Coronary artery (tissue), 2 donors: ENCODE data around the gene SUN1.
"Not testable (repeated sequence)": the region's sequence is repeated elsewhere in the genome, so short reads cannot be mapped to it uniquely, and the experiment has no call there.

ENCODE experiments used
- DNase-seq: peaks from one replicate; pipeline ENCODE4 v3.0.0-alpha.2; 2017; ENCODE audit warnings: low spot score
- H3K27ac ChIP-seq, 2 donors: fragments of 200-600 bp; sonication (generic); one replicate each; pipeline ENCODE4 v1.5.1; 2016 to 2019
- H3K4me3 ChIP-seq: fragments of 200-600 bp; sonication (generic); 2 replicates; pipeline ENCODE4 v1.5.1; 2016; ENCODE audit warnings: mild to moderate bottlenecking, moderate library complexity
- TF ChIP-seq, protein P1 (sequence below): fragments of 200-600 bp; sonication (generic); IDR thresholded peaks from one replicate; pipeline ENCODE4 v1.5.1; 2019; ENCODE audit warnings: antibody characterized with exemption

SUN1 gene

DNA sequence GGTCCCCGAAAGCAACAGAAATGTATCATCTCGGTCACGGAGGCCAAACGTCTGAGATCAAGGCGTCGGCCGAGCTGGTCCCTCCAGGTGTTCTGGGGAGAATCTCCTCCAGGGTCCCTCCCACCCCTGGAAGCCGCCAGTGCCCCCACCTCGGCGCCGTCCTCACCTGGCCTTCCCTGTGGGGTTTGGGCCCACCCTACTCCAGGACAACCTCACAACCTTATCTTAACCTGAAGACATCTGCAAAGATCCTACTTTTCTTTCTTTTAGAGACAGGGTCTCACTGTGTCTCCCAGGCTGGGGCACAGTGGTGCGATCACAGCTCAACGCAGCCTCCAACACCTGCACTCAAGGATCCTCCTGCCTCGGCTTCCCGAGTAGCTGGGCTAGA, 88.8 kb downstream of the SUN1 start:
- TF ChIP-seq, protein P1, sequence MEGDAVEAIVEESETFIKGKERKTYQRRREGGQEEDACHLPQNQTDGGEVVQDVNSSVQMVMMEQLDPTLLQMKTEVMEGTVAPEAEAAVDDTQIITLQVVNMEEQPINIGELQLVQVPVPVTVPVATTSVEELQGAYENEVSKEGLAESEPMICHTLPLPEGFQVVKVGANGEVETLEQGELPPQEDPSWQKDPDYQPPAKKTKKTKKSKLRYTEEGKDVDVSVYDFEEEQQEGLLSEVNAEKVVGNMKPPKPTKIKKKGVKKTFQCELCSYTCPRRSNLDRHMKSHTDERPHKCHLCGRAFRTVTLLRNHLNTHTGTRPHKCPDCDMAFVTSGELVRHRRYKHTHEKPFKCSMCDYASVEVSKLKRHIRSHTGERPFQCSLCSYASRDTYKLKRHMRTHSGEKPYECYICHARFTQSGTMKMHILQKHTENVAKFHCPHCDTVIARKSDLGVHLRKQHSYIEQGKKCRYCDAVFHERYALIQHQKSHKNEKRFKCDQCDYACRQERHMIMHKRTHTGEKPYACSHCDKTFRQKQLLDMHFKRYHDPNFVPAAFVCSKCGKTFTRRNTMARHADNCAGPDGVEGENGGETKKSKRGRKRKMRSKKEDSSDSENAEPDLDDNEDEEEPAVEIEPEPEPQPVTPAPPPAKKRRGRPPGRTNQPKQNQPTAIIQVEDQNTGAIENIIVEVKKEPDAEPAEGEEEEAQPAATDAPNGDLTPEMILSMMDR = no peak
- H3K4me3 ChIP-seq = no peak overlapping the region
- no peak for DNase-seq
- no peak overlapping the region for H3K27ac ChIP-seq

DNA sequence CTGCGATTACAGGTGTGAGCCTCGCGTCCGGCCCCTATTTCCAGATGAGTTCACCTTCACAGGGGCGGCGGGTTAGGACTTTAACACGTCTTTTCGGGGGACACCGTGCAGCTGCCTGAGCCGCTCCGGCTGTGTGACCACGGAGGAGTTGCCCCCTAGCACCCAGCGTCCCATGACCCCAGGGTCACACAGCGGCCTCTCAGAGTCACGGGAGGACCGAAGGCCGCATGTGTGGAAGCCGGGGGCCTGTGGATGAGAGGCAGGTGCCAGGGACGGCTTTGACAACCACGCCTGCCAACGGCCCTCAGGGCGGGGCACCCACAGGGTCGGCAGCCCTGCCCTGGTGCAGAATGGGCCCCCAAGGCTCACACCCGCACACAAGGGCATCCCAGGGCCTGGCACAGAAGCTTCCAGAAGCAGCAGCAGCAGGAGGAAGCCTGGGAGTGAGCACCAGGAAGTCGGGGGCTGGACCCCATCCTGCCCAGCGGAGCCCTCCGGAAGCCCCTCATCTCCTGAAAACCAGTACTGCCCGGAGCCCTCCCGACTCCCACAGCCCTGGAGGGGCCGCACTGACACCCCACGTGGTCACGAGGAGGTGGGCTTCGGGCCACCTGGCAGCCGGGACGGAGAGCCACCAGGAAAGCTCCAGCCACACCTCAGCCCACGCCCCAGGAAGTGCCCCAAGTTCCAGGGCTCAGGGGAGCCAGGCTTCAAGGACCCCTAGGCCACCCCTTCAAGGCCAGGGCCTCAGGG, 89.5 kb downstream of the SUN1 start:
- Histone ChIP-seq H3K4me3 (no peak overlapping the region), H3K27ac (no peak overlapping the region)
- TF ChIP-seq, protein P1 = no peak

DNA sequence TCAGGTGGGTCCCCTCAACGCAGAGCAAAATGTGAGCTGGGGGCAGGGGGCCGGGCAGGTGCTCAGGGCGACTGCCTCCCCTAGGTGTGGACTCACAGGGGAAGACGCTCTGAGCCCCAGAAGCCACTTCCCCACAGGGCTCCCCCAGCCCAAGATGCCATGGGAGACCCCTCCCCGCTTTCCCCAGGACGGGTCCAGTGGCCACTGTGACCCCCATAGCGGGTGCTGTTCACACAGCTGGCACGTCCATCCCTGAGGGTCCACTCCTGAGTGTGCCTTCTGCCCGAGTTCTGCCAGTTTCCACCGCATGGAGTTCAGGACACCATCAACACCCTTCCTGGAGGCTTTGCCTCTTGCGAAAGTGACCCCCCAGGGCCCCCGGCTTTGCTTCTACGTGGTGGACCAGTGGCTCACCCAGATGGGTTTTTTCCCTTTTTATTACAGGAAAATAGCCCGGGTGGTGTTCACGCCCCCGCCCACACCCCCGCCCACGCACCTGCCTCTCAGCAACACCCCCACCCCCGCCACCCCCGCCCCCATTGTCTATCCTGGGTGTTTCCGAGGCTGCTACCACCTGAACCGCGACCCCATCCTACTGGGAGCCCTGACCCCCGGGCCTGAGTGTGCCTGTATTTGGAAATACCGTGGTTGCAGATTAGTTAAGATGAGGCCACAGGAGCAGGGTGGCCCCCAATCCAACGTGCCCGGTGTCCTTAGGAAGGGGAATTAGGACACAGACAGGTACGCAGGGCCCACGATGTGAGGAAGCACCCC, 90.2 kb downstream of the SUN1 start:
- no peak for DNase-seq
- TF ChIP-seq, protein P1 = no peak
- peak overlapping the region; percentile 35 for H3K4me3 ChIP-seq
- H3K27ac ChIP-seq = peak overlapping the region in 1 of 2 donors; percentile 74

More for the DNA sequence above, 89.5 kb downstream of the SUN1 start:
- DNase-seq = no peak

DNA sequence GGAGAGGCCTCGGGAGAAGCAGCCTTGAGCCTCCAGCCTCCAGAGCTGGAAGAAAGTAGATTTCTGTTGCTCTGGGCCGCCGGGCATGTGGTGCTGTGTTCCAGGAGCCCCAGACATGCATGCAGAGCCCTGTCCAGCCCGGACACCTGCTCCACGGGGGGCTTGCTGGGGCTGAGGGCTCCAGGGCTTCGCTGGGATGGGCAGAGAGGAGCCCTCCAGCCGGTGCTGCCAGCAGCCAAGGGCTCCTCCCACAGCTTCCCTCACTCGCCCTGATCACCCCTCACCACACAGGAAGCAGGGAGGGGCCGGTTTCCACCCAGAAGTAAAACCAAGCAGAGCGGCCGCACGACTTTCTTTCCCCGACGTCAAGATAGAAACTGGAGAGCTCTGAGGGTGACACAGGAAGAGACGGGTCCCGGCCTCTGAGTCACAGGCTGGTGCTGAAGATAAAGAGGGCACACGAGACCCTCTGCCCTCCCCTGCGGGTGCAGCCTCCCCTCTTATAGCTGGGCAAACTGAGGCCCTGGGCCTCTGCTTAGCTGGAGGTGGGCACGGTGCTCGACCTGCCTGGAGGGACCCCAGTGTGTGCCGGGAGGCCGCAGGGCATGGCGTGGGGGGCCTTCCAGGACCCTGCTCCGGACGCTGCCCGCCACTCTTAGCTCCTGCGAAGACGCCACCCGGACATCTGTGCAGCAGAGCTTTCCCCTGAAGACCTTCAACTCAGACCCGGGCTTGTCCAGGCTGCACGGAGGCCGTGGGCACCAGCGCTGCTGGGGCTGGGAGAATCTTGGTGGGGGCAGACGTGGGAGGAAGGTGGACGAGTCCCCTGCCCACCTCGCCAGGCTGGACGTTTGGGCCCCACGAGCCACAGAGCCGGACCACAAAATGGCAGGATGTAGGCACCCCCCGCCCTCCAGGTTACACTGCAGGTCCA, 91.1 kb downstream of the SUN1 start:
- TF ChIP-seq, protein P1 = no peak
- no peak for DNase-seq
- Histone ChIP-seq H3K27ac (peak overlapping the region in 1 of 2 donors; percentile 74), H3K4me3 (peak overlapping the region; percentile 35)

DNA sequence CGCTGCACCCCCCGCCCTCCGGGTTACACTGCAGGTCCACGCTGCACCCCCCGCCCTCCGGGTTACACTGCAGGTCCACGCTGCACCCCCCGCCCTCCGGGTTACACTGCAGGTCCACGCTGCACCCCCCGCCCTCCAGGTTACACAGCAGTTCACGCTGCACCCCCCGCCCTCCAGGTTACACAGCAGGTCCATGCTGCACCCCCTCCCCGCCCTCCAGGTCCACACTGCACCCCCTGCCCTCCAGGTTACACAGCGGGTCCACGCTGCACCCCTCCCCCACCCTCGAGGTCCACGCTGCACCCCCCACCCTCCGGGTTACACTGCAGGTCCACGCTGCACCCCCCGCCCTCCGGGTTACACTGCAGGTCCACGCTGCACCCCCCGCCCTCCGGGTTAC, 91.8 kb downstream of the SUN1 start:
- not testable (repeated sequence) for H3K4me3 ChIP-seq, DNase-seq
- peak overlapping the region in 1 of 2 donors; percentile 74 for H3K27ac ChIP-seq
